GM12801 (cell line): ENCODE measurements around the gene B4GALNT4.

Experiments
- CTCF ChIP-seq: IDR thresholded peaks from one replicate; pipeline ENCODE4 v1.5.1; 2011; ENCODE audit warnings: control low read depth; ENCODE audit not compliant: insufficient read length; ENCODE audit errors: extremely low read depth

Gene B4GALNT4

GRCh38 chr11:396511-396947 lies 27.2 kb downstream of the B4GALNT4 start:
- TF ChIP-seq CTCF: no peak

DNA sequence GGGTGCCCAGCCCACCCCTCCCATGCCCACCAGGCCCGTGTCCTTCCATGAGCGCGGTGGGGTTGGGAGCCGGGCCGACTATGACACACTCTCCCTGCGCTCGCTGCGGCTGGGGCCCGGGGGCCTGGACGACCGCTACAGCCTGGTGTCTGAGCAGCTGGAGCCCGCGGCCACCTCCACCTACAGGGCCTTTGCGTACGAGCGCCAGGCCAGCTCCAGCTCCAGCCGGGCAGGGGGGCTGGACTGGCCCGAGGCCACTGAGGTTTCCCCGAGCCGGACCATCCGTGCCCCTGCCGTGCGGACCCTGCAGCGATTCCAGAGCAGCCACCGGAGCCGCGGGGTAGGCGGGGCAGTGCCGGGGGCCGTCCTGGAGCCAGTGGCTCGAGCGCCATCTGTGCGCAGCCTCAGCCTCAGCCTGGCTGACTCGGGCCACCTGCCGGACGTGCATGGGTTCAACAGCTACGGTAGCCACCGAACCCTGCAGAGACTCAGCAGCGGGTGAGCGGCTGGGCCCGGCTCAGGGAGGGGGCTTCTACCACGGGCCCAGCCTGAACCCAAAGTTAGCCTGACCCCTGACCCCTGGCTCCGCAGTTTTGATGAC lies 27.7 kb downstream of the B4GALNT4 start:
- TF ChIP-seq CTCF: no peak

DNA sequence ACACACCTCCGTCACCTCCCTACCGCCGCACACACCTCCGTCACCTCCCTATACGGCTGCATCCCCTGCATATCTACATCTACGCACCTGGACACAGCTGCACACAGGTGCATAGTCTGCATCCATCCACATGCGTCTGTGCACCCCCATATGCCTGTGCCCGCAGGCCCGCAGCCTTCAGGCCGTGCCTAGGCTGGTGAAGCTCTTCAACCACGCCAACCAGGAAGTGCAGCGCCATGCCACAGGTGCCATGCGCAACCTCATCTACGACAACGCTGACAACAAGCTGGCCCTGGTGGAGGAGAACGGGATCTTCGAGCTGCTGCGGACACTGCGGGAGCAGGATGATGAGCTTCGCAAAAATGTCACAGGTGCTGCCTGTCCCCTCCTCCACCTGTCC lies 29.5 kb downstream of the B4GALNT4 start:
- TF ChIP-seq CTCF: no peak

DNA sequence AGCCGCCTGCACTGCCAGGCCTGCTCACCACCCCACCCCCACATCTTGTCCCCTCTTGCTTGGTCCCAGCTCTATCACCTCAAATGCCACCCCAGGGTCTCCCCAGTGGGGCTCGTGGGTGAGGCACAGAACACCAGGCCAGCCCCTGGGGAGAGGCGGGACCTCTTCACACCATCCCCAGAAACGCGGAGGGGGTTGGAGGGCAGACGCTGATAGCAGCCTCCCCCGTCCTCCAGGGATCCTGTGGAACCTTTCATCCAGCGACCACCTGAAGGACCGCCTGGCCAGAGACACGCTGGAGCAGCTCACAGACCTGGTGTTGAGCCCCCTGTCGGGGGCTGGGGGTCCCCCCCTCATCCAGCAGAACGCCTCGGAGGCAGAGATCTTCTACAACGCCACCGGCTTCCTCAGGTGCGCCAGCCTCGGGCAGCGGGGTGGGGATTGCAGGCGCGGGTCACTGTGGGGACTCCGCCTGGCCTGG lies 30.5 kb downstream of the B4GALNT4 start:
- TF ChIP-seq CTCF: no peak

DNA sequence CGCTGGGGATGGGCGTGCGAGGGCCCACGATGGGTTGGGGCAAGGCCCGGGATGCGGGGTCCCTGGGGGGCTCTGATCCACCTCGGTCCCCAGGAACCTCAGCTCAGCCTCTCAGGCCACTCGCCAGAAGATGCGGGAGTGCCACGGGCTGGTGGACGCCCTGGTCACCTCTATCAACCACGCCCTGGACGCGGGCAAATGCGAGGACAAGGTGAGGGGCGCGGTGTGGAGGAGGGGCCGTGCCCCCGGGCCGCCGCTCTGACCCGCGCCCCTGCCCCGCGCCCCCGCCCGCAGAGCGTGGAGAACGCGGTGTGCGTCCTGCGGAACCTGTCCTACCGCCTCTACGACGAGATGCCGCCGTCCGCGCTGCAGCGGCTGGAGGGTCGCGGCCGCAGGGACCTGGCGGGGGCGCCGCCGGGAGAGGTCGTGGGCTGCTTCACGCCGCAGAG lies 31.0 kb downstream of the B4GALNT4 start:
- no peak for TF ChIP-seq CTCF

DNA sequence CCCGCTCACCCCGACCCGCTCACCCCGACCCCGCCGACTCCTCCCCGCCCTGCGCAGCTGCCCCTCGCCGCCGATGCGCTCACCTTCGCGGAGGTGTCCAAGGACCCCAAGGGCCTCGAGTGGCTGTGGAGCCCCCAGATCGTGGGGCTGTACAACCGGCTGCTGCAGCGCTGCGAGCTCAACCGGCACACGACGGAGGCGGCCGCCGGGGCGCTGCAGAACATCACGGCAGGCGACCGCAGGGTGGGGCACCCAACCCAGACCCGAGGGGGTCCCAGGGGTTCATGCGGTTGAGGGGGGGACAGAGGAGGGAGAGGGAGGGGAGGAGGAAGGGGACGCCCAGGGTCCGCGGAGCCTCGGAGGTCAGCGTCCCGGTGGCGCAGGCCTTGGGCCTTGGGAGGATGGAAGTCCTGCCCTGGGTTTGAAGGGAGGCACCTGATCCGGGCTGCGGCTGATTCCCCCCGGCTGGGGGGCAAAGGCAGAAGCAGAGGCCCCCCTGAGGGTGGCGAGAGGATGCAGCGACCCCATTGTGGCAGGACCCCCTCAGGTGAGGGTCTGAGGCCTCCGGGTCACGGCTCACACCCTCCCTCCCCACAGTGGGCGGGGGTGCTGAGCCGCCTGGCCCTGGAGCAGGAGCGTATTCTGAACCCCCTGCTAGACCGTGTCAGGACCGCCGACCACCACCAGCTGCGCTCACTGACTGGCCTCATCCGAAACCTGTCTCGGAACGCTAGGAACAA lies 33.9 kb downstream of the B4GALNT4 start:
- no peak for TF ChIP-seq CTCF

DNA sequence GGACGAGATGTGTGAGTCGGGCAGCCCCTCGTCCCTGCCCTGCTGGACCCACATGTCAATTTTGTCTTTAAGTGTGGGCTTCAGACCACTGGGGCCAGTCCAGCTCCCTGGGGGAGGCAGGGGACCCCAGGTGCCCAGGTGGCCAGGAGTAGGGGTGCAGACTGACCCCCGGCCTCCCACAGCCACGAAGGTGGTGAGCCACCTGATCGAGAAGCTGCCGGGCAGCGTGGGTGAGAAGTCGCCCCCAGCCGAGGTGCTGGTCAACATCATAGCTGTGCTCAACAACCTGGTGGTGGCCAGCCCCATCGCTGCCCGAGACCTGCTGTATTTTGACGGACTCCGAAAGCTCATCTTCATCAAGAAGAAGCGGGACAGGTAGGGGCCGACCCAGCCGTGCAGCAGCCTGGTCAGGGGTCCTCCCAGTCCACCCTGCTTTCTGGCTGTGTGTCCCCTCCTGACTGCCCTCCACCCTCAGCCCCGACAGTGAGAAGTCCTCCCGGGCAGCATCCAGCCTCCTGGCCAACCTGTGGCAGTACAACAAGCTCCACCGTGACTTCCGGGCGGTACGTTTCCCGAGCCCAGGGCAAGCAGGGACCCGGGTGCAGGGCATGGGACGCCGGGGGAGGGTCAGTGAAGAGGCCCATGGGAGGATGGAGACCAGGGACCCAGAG lies 34.6 kb downstream of the B4GALNT4 start:
- no peak for TF ChIP-seq CTCF
